GM18858 (cell line): ENCODE measurements around the gene KIF18A.

ENCODE experiments used
- ATAC-seq: cut with Tn5 transposase; IDR thresholded peaks from one replicate; pipeline ENCODE4 v1.9.1; 2021; ENCODE audit not compliant: unreplicated experiment

KIF18A gene

GRCh38 chr11:28048812-28049211 lies 59.1 kb downstream of the KIF18A start:
- ATAC-seq, result no peak

- no peak for ATAC-seq
Observed at GRCh38 chr11:28043930-28044709, 63.8 kb downstream of the KIF18A start.

- no peak for ATAC-seq
Observed at GRCh38 chr11:28040384-28040783, 67.6 kb downstream of the KIF18A start.

- no peak for ATAC-seq
Observed at GRCh38 chr11:28038775-28039174, 69.2 kb downstream of the KIF18A start.

- ATAC-seq, result peak; percentile 92
Observed at GRCh38 chr11:28026634-28027290, 81.2 kb downstream of the KIF18A start.

GRCh38 chr11:28017816-28018215 lies 90.1 kb downstream of the KIF18A start:
- ATAC-seq, result no peak

- no peak for ATAC-seq
Observed at GRCh38 chr11:28011813-28012212, 96.1 kb downstream of the KIF18A start.

- ATAC-seq, result no peak
Observed at GRCh38 chr11:28009996-28010395, 98.0 kb downstream of the KIF18A start.

GRCh38 chr11:28009388-28009787 lies 98.6 kb downstream of the KIF18A start:
- no peak for ATAC-seq

GRCh38 chr11:28003615-28004014 lies 104.3 kb downstream of the KIF18A start:
- no peak for ATAC-seq

- ATAC-seq, result no peak
Observed at GRCh38 chr11:27998552-27998951, 109.4 kb downstream of the KIF18A start.

- ATAC-seq, result no peak
Observed at GRCh38 chr11:27997344-27997743, 110.6 kb downstream of the KIF18A start.

GRCh38 chr11:27996066-27996465 lies 111.9 kb downstream of the KIF18A start:
- no peak for ATAC-seq

GRCh38 chr11:27995083-27995482 lies 112.9 kb downstream of the KIF18A start:
- no peak for ATAC-seq

- ATAC-seq, result no peak
Observed at GRCh38 chr11:27991736-27992135, 116.2 kb downstream of the KIF18A start.

- ATAC-seq, result no peak
Observed at GRCh38 chr11:27977527-27977926, 130.4 kb downstream of the KIF18A start.

- no peak for ATAC-seq
Observed at GRCh38 chr11:27977031-27977430, 130.9 kb downstream of the KIF18A start.

- no peak for ATAC-seq
Observed at GRCh38 chr11:27976262-27976661, 131.7 kb downstream of the KIF18A start.

- no peak for ATAC-seq
Observed at GRCh38 chr11:27973851-27974536, 134.0 kb downstream of the KIF18A start.

- no peak for ATAC-seq
Observed at GRCh38 chr11:27972522-27973170, 135.3 kb downstream of the KIF18A start.

GRCh38 chr11:27971171-27971570 lies 136.8 kb downstream of the KIF18A start:
- no peak for ATAC-seq
